Kidney capillary endothelial cell (primary cell): ENCODE results near the gene CDH23.

Source experiments
- DNase-seq: peaks from one replicate; pipeline ENCODE4 v3.0.0-alpha.2; 2018; ENCODE audit warnings: low spot score

The CDH23 gene

GRCh38 chr10:71799608-71800453 lies 403.1 kb downstream of the CDH23 start:
- DNase-seq = no peak

DNA sequence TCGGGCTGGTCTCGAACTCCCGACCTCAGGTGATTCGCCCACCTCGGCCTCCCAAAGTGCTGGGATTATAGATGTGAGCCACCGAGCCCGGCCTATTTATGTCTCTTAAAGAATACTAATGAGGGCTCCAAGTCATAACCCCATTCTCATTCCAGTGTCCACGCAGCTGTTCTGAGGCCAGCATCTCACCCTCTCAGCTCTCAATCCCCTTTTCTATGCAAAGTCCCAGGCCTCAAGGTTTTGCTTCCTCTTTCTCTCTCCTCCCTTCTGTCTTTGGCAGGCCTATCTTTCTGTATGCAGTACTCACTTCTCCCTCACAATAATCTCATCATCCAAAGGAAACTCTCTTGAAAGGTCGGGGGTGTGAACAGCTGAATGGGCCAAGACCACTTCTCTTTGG lies 404.6 kb downstream of the CDH23 start:
- DNase-seq = no peak

DNA sequence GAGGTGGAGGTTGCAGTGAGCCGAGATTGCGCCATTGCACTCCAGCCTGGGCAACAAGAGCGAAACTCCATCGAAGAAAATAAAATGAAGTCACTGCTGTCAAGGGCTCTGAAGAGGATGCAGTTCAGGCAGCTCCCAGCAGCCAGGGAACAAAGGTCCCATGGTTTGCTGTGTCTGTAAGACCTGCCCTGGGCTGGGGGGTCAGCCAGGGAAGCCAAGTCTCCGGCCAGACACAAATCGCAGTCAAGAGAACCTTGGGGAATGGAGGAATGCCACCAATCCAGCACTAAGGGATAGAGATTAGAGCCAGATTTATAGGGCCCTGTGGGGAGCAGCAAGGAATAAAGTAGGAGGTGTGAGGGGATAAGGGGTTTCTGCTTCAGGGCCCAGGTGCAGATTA lies 405.5 kb downstream of the CDH23 start:
- no peak for DNase-seq

DNA sequence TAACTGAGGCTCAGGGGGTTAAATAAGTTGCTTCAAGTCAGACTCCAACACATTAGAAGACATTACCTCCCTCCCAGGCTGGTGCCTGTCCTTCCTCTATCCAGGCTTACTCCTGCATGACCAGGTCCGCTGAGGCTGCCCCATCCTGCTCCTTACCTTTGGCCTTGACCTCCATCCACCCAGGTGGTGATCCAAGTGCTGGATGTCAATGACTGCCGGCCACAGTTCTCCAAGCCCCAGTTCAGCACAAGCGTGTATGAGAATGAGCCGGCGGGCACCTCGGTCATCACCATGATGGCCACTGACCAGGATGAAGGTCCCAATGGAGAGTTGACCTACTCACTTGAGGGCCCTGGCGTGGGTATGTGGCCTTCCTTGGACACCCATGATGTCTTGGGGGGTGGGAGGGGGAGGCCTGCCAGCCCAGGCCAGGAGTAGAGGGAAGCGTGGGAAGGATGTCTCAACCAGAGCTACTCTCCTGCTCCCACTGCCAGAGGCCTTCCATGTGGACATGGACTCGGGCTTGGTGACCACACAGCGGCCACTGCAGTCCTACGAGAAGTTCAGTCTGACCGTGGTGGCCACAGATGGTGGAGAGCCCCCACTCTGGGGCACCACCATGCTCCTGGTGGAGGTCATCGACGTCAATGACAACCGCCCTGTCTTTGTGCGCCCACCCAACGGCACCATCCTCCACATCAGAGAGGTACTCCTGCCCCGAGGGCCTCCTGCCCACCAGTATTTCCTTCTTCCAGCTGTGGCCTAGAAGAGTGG lies 406.2 kb downstream of the CDH23 start:
- no peak for DNase-seq

DNA sequence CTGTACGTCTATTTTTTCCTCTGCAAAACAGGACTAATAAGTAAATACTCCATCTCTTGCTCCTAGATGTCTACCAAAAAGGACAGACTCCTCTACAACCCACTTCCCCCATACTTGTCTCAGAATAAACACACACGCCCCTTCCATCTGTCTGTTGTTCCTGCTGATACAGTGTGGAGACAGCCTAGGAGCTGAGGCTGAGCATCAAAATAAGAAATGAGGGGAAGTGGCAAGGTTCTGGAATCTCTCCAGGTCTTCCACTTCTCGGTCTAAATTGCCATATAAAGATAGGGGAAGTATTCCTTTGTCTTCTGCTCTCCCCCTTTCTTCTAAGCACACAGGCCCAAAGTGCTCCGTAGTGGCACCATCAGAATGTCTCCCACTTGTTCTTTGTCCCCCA lies 407.4 kb downstream of the CDH23 start:
- DNase-seq = no peak

- DNase-seq = no peak
Observed at GRCh38 chr10:71805776-71806703, 409.3 kb downstream of the CDH23 start.

DNA sequence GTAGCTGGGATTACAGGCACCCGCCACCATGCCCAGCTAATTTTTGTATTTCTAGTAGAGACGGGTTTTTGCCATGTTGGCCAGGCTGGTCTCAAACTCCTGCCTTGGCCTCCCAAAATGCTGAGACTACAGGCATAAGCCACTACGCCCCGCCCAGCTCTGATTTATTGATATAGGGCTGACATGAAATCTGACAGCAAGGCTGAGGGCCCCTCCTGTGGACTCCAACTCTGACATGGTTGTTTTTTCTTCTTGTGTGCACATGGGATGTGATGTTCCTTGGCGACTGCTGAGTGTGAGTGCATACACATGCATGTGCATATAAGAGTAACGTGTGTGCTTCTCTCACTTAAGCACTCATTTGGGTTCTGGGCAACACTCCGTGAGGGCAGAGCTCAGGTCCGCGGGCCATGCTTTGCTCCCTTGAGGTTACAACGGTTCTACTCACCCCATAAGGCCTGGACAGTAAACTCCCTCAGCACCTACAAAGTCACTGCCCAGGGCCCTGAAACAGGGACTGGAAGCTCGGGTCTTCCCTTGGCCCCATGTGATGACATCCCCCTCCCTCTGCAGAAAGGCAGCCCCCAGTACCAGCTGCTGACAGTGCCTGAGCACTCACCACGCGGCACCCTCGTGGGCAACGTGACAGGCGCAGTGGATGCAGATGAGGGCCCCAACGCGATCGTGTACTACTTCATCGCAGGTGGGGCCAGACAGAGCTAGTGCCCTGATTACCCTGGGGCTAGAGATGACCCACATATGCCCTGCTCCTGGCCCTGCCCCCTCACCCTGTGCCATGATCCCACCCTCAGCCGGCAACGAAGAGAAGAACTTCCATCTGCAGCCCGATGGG lies 410.2 kb downstream of the CDH23 start:
- DNase-seq = no peak

GRCh38 chr10:71807557-71808510 lies 411.1 kb downstream of the CDH23 start:
- DNase-seq = no peak

DNA sequence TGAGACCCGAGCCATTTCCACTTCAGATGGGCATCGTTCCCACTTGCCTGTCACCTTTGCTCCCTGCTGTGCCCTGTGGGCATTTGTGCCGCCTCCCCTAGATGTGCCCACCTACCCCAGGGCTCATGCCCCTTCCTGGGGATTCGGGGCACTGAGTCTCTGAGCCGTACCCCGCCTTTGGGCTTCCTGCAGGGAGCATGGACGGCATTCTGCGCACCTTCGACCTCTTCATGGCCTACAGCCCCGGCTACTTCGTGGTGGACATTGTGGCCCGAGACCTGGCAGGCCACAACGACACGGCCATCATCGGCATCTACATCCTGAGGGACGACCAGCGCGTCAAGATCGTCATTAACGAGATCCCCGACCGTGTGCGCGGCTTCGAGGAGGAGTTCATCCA lies 412.9 kb downstream of the CDH23 start:
- DNase-seq = no peak

DNA sequence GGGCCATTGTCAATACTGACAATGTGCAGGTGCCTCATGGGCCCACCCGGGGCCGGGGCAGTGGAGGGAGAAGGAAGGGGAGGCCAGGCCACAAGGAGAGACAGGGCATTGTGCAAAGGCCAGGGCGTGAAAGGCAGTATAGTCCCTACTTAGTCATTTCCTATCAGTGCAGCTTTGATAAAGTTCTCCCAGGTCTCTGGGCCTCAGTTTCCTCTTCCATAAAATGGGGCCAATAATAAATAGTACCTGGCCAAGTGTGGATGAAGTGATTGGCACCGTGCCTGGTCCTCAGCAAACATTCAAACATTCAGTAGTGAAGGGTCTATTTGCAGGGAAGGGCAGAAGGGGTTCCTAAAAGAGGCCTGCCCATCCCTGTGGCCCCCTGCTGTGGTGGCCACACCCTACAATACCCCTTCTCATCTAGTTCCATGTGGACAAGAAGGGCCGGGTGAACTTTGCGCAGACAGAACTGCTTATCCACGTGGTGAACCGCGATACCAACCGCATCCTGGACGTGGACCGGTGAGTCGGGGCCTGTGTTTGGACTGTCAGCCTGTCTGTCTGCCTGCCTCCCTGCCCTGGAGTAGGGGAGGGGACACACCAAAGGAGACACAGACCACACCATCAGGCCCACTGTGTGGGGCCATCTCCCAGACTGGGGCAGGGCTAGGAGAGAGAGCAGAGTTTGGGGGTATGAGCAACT lies 413.5 kb downstream of the CDH23 start:
- DNase-seq = no peak

DNA sequence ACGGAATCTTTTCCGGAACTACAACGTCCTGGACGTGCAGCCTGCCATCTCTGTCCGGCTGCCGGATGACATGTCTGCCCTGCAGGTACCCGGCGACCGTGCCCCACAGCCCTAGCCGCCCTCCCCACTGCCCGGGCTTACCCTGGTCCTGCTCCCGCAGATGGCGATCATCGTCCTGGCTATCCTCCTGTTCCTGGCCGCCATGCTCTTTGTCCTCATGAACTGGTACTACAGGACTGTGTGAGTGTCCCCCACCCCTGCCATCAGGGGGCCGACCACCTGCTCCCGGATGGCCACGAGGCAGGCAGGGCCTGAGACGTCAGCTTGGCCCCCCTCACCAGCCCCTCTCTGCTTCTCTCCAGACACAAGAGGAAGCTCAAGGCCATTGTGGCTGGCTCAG lies 414.6 kb downstream of the CDH23 start:
- DNase-seq = no peak

DNA sequence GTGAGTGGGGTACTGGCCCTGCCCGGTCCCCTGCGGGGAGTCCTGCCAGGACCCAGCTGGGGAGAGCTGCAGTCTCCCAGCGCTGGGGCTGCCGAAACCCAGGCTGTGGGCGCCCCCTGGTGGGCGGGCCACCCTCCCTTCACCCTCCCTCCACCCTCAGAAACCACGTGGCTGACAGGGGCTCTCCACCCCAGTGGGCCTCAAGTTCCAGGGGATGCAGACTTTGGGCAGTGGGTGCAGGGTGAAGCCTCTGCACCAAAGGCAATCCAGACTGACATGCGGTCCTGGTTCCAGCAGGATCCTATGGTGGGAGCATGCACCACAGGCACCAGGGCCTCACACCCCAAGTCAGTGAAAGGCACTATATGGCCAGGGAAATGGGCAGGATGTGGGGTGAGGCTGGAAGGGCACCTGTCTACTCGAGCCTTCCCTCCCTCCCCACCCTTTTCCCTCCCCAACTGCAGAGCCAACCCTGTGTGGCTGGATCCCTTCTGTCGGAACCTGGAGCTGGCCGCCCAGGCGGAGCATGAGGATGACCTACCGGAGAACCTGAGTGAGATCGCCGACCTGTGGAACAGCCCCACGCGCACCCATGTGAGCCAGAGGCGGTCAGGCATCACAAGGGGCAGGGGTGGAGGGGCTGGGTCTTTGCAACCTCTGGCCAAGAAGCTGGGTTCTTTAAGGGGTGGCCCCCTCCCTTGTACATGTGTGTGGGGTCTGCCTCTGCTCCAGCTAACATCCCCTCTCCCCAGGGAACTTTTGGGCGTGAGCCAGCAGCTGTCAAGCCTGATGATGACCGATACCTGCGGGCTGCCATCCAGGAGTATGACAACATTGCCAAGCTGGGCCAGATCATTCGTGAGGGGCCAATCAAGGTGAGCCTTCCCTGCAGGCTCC lies 415.5 kb downstream of the CDH23 start:
- DNase-seq = peak; percentile 48

GRCh38 chr10:71812913-71813590 lies 416.3 kb downstream of the CDH23 start:
- DNase-seq = no peak

DNA sequence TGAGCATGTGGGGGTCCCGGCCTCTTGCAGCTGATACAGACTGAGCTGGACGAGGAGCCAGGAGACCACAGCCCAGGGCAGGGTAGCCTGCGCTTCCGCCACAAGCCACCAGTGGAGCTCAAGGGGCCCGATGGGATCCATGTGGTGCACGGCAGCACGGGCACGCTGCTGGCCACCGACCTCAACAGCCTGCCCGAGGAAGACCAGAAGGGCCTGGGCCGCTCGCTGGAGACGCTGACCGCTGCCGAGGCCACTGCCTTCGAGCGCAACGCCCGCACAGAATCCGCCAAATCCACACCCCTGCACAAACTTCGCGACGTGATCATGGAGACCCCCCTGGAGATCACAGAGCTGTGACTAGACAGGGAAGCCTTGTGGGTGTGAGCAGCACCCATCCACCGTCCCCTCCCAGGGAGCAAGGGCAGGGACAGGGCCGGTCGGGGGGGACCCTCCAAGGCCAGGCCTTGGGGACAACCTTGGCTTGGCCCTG lies 418.2 kb downstream of the CDH23 start:
- no peak for DNase-seq

GRCh38 chr10:71815515-71816130 lies 418.9 kb downstream of the CDH23 start:
- DNase-seq = no peak

- no peak for DNase-seq
Observed at GRCh38 chr10:71816421-71816851, 419.7 kb downstream of the CDH23 start.

GRCh38 chr10:71816936-71817618 lies 420.4 kb downstream of the CDH23 start:
- DNase-seq = no peak
